CD1c-positive myeloid dendritic cell (primary cell): ENCODE results near the gene GJA9.
"Not testable (repeated sequence)": the region's sequence is repeated elsewhere in the genome, so short reads cannot be mapped to it uniquely, and the experiment has no call there.

Experiments used
- DNase-seq: peaks from one replicate; pipeline ENCODE4 v3.0.0-alpha.2; 2016; ENCODE audit errors: extremely low spot score

Gene GJA9

DNA sequence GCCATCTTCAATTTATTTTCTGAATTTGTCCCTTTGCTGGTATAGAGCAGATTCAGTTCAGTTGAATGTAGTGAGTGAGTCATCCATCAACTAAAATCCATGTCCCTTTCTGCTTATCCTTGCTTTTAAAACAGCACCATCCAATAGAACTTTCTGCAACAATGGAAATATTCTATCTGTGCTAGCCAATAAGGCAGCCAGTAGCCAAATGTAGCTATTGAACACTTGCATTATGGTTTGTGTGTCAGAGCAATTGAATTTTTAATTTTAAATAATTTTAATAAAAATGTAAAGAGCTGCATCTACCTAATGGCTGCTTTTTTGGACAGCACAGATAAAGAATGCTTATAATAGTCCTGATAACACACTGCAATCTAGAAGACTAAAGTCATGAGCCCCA lies at the start of gene GJA9:
Gene GJA9 (minus strand): TSS at position 101 of the 400 bp plus-strand sequence. CDS start 5,489 bp downstream, outside the sequence.
- no peak for DNase-seq

DNA sequence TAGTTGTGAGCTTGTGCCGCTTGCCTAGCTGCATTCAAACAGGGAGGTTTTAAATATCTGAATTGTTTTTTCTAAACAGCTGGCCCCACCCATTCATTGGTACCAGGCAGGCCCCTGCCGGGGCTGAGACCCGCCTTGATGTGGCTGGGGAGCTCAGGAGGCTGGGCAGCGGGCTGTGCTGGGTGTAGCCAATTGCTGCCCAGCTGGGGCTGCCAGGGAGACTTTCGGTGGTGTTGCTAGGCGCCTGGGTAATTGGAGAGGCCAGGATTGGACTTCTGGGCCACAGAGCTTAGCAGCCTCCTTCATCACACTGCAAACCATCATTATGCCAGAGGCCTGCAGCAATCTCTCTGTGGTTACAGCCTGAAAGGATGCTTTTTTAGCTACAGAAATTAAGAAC lies 48.1 kb upstream of the GJA9 start:
- no peak for DNase-seq

DNA sequence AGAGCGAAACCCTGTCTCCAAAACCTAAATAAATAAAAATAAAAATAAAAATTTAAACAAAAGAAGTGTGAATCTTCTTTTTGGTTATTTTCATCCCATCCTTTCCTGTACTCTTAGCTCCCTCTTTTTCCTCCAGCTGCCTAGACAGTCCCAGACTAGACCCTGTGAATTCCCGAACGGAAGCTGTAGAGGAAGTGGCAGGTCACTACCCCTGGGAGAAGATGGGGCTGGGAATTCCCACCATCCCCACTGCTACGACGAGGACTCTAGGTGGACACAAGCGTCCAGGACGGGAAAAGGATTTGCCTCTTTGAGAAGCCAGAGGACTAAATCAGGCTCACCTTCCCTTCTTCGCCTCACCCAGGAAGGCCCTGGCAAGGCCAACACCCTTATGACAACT lies 47.7 kb upstream of the GJA9 start:
- DNase-seq, result no peak

DNA sequence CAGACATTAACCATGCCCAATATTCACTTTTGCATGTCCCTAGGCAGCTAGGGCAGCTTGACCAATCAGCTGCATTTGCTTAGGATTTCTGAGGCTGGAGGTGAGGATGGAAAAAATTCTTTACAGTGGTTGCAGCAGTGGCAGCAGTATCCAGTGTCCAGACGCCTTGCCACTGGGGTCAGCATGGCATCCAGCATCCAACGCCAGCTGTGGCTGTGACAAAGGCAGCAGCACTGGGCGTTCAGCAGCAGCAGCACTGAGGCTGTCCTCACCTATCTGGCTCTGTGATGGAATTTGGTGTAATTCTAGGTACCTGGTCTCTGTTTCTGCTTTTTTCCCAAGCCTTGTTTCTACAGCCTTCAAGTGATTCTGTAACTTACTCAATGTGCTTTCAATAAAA lies 44.7 kb upstream of the GJA9 start:
- DNase-seq, result no peak

DNA sequence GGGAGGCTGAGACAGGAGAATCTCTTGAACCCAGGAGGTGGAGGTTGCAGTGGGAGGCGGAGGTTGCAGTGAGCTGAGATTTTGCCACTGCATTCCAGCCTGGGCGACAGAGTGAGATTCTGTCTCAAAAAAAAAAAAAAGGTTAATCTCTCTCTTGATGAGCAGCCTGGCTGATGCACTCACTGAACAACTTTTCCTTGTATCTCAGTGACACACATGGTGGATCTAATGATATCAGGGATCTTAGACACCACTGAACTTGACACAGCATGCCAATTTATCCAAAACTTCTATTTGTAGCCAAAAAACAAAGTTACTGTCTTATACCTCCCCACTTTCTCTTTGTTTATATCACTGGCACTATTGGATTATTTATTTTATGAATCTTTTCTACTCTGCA lies 44.0 kb upstream of the GJA9 start:
- no peak for DNase-seq

DNA sequence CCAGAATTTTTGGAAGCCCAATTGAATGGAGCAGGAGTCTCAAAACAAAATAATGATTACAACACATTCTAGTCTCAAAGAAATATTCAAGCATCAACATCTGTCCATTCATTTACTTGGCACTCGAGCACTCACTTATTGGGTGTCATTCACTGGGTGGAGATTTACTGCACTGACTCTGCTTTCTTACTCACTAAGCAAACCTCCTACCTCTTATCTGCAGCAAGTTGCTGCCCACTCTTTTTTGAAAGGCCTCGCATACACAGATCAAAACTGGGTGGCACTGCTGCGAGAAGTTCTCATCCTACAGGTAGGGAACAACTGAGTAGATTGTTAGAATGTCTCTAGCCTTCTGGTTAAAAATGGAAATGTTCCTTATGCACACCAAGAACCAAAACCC lies 42.2 kb upstream of the GJA9 start:
- no peak for DNase-seq

DNA sequence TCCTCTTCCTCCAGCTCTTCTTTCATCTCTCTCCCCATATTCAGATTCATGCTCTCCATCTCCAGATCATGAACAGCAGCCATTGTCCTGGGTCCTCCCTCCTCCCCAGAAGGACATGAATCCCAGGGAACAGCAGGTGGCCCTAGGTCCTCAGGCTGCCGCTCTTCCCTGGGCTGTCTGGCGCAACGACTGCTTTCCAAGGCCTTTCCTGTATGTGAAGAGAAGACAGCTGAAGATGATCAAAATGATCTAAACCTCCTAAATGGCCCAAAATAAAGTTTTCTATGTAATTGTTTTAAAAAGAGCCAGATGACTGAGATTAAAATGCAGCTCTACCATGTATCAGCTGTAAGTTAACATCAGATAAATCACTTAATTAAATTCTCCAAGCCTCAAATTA lies 37.7 kb upstream of the GJA9 start:
- DNase-seq, result no peak

DNA sequence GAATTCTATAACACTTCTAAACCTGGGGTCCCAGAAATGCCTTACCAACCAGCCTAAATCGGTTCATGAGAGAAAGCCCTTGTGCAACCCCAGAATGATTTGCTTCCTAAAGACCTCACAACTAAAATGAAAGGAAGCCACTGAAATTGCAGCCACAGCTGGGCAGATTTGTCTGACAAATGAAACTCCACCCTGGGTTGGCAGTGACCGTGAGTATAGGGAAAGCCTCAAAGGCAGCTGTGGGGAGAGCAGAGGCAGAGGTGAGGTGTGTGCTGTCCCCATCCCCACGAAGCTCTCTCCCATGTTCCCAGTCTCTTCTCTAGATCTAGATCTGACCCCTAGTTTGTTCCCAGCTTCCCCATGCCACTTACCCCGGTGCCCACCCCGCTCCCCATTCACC lies 37.2 kb upstream of the GJA9 start:
- no peak for DNase-seq

DNA sequence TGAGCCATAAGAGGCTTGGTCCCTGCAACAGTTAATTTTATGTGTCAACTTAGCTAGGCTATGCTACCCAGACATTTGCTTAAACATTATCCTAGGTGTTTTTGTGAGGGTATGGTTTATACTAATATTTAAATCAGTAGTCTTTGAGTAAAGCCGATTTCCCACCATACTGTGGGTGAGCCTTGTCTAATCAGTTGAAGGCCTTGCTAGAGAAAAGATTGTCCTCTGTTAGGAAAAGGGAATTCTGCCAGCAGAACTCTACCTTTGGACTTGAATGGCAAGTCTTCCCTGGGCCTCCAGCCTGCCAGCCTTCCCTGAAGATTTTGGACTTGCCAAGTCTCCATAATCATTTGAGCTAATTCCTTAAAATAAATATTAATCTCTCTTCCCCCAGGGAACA lies 36.4 kb upstream of the GJA9 start:
- no peak for DNase-seq

DNA sequence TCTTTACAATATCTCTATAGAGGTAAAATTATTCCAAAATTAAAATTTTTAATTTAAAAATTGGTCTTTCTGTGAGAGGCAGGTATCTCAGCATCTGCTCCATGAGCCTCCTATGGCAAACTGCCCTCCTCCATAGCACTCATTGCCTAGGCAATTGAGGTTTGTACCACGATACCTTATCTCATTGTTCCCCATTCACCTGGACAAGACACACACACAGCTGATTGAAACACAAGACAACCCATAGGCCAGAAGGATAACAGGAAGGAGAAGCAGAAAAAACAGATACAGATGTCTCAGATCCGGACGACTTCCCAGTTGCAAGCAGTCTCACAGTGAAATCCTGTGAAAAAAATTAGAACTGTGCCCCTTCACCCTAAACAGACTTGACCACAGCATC lies 36.0 kb upstream of the GJA9 start:
- no peak for DNase-seq

DNA sequence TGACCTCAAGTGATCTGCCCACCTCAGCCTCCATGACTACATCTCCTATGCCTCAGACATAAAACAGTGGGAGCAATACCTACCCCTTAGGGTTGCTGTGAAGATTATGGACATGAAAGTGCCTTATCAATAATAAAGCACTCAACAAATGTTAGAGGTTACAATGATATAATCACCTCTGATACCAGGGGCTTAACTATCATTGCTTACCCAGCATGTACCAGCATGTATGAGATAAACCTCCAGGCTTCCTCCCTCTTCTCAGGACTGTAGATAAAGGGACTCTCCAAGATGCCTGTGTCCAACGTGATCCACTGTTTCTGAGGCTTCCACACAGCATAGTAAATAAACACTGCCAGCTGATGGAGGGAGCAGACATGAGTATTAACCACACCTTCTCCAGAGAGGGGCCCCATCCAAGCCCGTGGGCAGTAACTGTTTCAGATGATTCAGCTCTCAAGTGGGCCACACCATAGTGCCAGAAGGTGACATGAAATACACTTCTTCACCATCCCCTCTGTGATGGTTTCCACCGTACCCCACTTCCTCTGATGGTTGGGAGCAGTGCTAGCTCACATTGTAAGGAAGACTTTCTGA lies 34.1 kb upstream of the GJA9 start:
- no peak for DNase-seq

DNA sequence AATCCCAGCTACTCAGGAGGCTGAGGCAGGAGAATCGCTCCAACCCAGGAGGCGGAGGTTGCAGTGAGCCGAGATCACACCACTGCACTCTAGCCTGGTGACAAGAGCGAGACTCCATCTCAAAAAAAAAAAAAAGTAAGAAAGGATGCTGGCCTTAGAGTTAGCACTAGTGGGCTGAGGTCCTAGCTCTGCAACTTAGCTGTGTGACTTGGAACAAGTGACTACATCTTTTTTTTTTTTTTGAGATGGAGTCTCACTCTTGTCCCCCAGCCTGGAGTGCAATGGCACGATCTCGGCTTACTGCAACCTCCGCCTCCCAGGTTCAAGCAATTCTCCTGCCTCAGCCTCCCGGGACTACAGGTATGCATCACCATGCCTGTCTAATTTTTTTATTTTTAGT lies 33.5 kb upstream of the GJA9 start:
- DNase-seq, result not testable (repeated sequence)

DNA sequence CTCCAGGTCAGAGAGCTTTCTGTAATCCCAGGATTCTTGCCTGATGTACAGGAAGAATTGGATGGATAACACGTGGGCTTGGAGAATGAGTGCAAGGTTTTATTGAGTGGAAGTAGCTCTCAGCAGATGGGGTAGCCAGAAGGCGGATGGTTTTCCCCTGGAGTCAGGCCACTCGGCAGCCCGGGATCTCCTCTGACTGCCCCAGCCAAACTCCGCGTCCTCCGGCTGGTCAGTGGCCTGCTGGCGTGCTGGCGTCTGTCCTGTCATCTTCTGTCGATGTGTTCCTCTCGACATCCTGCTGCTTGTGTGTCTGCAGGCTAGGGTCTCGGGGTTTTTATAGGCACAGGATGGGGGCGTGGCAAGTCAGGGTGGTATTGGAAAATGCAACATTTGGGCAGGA lies 27.4 kb upstream of the GJA9 start:
- no peak for DNase-seq

DNA sequence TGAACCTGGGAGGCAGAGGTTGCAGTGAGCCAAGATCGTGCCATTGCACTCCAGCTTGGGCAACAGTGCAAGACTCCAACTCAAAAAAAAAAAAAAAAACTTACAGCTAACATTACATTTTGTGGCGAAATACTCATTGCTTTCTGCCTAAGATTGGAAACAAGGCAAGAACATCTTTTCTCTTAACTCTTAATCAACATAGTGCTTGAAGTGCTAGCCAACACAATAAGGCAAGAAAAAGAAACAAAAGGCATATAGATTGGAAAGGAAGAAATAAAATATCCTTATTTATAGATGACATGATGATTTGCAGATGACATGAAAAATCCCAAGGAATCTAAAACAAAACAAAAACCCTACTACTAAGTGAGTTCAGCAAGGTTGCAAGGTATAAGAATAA lies 24.6 kb upstream of the GJA9 start:
- DNase-seq, result no peak

DNA sequence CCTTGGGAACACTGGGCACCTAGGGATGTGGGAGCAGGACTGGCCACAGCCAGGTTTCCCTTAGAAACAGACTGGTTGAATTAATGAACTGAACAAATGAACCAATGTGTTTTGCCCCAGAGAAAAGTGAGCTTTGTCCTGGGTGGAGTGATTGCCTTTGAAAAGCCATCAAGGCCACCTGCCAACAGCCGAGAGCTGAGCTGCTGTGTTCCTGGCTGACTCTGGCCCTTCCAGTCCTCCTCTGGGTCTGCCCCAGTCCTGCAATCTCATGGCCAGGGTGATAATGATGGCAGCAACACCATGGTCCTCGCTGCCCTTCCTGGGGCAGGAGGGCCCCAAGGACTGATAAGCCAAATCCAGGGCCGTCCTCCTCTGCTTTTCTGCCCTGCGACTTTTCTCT lies 18.2 kb upstream of the GJA9 start:
- DNase-seq, result no peak

DNA sequence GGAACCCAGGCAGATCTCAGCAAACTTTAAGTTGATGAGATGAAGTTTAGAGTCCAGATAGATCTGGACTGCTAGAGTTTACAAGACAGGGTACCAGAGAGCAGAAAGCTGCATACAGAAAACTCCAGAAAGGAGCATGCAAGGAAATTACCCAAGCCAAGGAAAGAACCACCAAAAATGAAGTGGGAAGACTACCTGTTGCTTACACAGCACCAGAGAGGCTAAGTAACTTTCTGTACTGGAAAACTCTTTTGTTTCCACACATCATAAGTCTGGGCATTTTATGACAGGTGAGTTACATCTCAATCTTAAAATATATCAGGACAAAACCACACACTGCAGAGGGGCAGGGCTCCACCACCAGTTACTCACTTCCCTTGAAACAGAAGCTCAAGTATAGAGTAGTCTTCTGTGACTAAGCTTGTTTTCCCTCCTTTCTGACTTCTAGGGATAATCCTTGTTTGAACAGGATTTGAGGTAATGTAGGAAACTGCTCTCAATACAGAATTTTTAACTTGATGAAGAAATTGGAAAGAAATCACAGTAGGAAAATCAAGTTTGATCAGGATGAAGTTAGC lies 17.4 kb upstream of the GJA9 start:
- DNase-seq, result no peak

DNA sequence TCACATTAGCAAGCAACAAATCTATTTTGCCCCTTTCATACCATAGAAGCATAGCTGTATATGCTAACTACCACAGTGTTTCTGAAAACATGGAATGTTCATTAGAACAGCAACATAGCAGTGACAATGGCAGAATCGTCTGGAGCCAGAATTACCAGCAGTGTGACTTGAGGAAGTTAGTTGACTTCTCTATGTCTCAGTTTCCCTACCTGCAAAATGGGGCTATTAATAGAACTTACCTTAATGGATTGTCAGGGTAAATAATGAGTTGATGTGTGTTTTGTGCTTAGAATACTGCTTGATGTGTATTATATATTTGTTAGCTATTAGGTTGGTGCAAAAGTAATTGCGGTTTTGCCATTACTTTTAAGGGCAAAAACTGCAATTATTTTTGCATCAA lies 14.8 kb upstream of the GJA9 start:
- DNase-seq, result no peak

DNA sequence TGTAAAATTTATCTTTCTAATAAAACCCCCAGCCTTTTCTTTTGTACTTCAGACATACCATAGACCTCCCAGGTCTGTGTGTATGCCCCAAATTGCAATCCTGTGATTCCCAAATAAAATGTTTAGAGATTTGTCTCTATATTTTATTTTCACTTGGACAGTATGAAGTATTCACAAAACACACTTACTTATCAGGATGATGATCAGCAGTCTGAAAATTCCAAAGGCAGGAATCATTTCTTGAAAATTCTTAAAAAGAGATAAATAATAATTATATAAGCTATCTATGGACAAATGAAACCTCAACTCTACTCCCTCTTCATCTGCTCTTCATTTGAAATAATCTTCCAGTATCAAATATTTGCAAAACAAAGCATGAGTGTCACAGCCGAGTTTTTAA lies 11.6 kb upstream of the GJA9 start:
- no peak for DNase-seq

DNA sequence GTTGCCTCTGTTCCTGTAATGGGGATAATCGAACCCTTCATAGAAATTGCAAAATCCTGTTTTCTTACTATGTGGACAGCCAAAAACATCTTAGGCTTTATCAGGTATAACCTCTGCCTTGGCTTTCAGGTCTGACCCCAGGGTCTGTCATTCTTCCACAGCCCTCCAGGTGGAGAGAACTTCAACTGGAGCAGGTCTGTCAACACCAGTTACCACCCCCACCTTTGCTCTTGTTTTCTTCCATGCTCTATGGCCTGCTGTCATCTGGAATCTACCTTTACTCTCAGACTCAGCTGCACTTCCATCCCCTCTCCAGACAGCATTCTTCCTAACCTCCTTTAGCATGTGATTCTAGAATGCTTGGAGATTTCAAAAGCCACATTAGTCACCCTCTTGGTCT lies 10.4 kb upstream of the GJA9 start:
- no peak for DNase-seq

DNA sequence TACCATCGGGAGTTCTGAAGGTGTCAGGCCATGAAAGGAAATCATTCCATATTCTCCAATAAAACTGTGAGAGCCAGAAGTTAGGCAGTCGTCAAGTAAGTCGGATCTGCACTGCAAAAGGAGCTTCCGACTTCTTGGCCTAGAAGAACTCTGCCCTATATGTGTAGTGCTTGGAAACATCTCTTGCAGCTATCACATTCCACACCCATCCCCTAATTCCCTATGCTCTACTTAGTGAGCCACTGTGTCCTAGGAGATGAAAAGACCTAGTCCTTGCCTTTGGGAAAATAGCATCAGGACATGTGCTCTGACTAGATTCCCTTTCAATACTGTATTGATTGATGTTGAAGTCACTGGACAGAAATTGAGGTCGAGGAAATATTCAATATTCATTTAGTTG lies 8.2 kb upstream of the GJA9 start:
- DNase-seq, result no peak

DNA sequence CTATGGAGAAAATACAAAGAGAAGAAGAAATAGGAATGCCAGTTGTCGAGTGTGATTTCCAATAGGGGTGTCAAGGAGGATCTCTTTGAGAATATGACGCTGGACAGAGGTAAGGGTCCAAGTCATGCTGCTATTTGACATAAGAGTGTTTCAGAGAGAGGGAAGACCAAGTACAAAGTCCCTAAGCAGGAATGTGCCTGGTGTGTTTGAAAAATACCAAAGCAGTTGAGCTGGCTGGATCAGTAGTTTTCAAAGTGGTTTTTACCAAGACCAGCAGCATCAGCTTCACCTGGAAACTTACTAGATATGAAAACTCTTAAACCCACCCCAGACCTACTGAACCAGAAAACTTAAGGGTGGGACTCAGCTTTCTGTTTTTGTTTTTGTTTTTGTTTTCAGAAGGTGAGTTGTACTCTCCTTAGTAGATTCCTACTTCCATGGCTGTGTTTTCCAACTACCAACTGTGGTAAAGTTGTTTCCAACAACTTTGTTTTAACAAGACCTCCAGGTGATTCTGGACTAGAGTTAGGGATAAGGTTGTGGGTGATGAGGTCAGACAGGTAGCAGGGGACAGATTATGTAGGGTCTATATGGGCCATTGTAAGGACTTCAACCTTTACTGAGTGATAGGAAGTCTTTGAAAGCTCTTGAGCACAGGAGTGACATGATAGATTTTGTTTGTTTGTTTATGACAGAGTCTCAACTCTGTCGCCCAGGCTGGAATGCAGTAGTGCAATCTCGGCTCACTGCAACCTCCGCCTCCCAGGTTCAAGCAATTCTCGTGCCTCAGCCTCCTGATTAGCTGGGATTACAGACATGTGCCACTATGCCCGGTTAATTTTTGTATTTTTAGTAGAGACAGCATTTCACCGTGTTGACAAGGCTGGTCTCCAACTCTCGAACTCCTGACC lies 7.3 kb upstream of the GJA9 start:
- no peak for DNase-seq

DNA sequence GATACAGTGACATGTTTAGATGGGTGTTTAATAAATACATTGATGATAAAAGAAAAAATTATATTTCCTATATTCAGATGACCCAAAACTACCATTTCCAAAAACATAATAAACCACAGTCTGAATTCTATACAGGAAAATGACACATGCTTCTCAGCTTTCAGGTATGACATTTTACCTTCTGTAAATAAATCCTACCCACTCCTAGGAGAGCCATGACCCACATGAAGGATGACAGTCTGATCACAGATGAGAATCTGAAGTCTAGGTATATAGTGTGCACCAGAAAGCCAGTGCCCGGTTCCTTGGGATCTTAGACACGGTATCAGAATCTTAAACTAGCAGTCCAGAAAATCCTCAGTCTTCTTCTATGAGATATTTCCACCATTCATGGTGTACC lies 3.7 kb upstream of the GJA9 start:
- DNase-seq, result no peak

DNA sequence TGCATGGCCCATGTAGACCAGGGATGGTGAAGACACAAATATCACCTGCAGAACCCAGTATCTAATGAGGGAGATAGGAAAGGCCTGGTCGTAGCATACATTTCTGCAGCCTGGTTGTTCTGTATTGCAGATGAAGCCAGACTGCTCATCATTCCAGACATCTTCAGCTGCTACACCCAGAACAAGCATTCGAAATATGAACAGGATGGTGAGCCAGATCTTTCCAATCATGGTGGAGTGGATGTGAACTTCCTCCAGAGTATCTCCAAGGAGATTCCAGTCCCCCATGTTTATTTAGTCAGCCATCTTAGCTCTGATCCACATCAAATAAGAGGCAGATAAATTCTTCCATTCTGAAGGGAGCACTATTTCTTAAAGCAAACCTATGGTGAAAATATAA lies 5.6 kb downstream of the GJA9 start:
- no peak for DNase-seq
